ENCODE measurements around the gene MSX2. TPM values are rescaled to one million over a fixed set of nuclear protein-coding genes. Genes with fewer than 3 reads are reported as not detected.

The MSX2 gene
- total RNA-seq, 1 experiment from 2014 or later, result 11.3 TPM

DNA sequence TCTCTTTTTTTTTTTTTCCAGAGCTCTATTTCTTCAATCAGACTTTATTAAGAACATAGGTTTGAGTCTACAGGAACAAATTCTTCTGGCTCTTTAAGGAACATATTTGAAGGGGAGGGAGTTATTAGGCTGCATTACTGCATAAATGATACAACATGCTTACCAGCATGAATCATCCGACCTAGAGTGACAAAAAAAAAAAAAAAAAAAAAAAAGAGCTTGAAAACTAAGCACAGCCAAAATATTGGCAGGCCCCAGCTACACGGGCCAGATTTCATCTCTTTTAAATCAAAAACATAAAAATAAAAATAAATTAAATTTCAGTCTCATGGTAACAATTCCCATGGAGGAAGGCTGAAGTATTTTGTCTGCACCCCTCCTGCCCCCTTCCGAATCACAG lies 26.3 kb downstream of the MSX2 start:
- no TSS peak for BruUV-seq (replicated peaks)
- Histone ChIP-seq H3K36me3 (ENCODE audit: control insufficient read depth in 1 of 2, insufficient read depth in 2 of 2, low read length in 2 of 2) (no peaks in the 10 kb centered on the region), H3K9ac (ENCODE audit: low read length) (peak overlapping the region; percentile 35; the same call in 1 of the 2 replicates), H4K20me1 (ENCODE audit: insufficient read depth) (no peaks in the 10 kb centered on the region), H3K4me3 (replicated peaks in 1 of 2; ENCODE audit: low read depth in 1 of 2, low read length in 2 of 2) (peak overlapping the region; percentile 42 to 60), H2AFZ (ENCODE audit: low read depth, low read length, poor library complexity, severe bottlenecking) (peak overlapping the region; percentile 82), H3K9me3 (ENCODE audit: control insufficient read depth in 1 of 2, insufficient read depth in 1 of 2, low read depth in 1 of 2, low read length in 2 of 2) (no peaks in the 10 kb centered on the region), H3K79me2 (ENCODE audit: insufficient read depth, low read length) (no peaks in the 10 kb centered on the region), H3K27me3 (ENCODE audit: insufficient read depth, low read length) (peaks cover 18% of the 10 kb centered on the region; the same call in 1 of the 2 replicates), H3K9me2 (ENCODE audit: insufficient read depth) (no peaks in the 10 kb centered on the region), H3K4me2 (ENCODE audit: low read length) (peak overlapping the region; percentile 87), H3K4me1 (ENCODE audit: control insufficient read depth in 1 of 2, insufficient read depth in 2 of 2, low read length in 2 of 2) (peaks cover 12 to 22% of the 10 kb centered on the region in 2 experiments), H3K27ac (ENCODE audit: low read depth, low read length) (no peak overlapping the region; the same call in 1 of the 2 replicates)
- intact Hi-C loops (cut with micrococcal nuclease), result no loop called here
- ATAC-seq, result no peak
- TF ChIP-seq ELF1 (IDR thresholded peaks at IDR 0.05; ENCODE audit: borderline replicate concordance, low read depth), result no peak
- no peak for TF ChIP-seq ZFX (IDR thresholded peaks at IDR 0.05)
- no peak for TF ChIP-seq CBX3 (IDR thresholded peaks at IDR 0.05; ENCODE audit: low read depth)
- TF ChIP-seq SP1 (IDR thresholded peaks at IDR 0.05; ENCODE audit: low read depth), result no peak
- no peak for TF ChIP-seq EZH2 (IDR thresholded peaks at IDR 0.05)
- no peak for TF ChIP-seq ZNF274 (IDR thresholded peaks at IDR 0.05; ENCODE audit: low read depth, low read length)
- TF ChIP-seq POLR2AphosphoS5 (IDR thresholded peaks at IDR 0.05; ENCODE audit: low read depth, low read length), result no peak
- no peak for TF ChIP-seq ATF3 (IDR thresholded peaks at IDR 0.05)
- TF ChIP-seq, protein P1, sequence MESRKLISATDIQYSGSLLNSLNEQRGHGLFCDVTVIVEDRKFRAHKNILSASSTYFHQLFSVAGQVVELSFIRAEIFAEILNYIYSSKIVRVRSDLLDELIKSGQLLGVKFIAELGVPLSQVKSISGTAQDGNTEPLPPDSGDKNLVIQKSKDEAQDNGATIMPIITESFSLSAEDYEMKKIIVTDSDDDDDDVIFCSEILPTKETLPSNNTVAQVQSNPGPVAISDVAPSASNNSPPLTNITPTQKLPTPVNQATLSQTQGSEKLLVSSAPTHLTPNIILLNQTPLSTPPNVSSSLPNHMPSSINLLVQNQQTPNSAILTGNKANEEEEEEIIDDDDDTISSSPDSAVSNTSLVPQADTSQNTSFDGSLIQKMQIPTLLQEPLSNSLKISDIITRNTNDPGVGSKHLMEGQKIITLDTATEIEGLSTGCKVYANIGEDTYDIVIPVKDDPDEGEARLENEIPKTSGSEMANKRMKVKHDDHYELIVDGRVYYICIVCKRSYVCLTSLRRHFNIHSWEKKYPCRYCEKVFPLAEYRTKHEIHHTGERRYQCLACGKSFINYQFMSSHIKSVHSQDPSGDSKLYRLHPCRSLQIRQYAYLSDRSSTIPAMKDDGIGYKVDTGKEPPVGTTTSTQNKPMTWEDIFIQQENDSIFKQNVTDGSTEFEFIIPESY (IDR thresholded peaks at IDR 0.05; ENCODE audit: extremely low read depth, insufficient replicate concordance, low read length), result no peak
- TF ChIP-seq YY1 (IDR thresholded peaks at IDR 0.05; ENCODE audit: extremely low read depth, insufficient replicate concordance, low read depth, low read length), result no peak
- TF ChIP-seq TCF7L2 (IDR thresholded peaks at IDR 0.05; ENCODE audit: borderline replicate concordance, extremely low read depth, insufficient read depth, insufficient read length), result no peak
- TF ChIP-seq, protein P2, sequence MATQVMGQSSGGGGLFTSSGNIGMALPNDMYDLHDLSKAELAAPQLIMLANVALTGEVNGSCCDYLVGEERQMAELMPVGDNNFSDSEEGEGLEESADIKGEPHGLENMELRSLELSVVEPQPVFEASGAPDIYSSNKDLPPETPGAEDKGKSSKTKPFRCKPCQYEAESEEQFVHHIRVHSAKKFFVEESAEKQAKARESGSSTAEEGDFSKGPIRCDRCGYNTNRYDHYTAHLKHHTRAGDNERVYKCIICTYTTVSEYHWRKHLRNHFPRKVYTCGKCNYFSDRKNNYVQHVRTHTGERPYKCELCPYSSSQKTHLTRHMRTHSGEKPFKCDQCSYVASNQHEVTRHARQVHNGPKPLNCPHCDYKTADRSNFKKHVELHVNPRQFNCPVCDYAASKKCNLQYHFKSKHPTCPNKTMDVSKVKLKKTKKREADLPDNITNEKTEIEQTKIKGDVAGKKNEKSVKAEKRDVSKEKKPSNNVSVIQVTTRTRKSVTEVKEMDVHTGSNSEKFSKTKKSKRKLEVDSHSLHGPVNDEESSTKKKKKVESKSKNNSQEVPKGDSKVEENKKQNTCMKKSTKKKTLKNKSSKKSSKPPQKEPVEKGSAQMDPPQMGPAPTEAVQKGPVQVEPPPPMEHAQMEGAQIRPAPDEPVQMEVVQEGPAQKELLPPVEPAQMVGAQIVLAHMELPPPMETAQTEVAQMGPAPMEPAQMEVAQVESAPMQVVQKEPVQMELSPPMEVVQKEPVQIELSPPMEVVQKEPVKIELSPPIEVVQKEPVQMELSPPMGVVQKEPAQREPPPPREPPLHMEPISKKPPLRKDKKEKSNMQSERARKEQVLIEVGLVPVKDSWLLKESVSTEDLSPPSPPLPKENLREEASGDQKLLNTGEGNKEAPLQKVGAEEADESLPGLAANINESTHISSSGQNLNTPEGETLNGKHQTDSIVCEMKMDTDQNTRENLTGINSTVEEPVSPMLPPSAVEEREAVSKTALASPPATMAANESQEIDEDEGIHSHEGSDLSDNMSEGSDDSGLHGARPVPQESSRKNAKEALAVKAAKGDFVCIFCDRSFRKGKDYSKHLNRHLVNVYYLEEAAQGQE (IDR thresholded peaks at IDR 0.05; ENCODE audit: low read depth), result no peak
- no peak for TF ChIP-seq JUND (IDR thresholded peaks at IDR 0.05)
- TF ChIP-seq EZH2phosphoT487 (IDR thresholded peaks at IDR 0.05; ENCODE audit: borderline replicate concordance), result no peak
- TF ChIP-seq POLR2A (IDR thresholded peaks at IDR 0.05; ENCODE audit: borderline replicate concordance, extremely low read depth, insufficient read depth, insufficient read length), result no peak
- ChIA-PET CTCF (interaction anchor here (0.6 to 2.4 kb wide), 2 partner anchors 139 to 331 kb away, joined by 3 to 10 read pairs; no protein-coding TSS in a partner anchor), POLR2A (no interaction called here), RAD21 (ENCODE audit: low non-redundant PET in 1 of 2, low total read pairs in 2 of 2, uncharacterized antibody in 2 of 2, unreplicated experiment in 2 of 2) (no interaction called here)
- DNase-seq (ENCODE audit: low read depth, low spot score), result no peak
